Right forelimb (tissue), 1 donor: ENCODE measurements around the gene TJP1.
"Not testable (repeated sequence)": the region's sequence is repeated elsewhere in the genome, so short reads cannot be mapped to it uniquely, and the experiment has no call there.

Source experiments
- DNase-seq: peaks from one replicate; pipeline ENCODE4 v3.0.0-alpha.2; 2018

TJP1 gene

GRCh38 chr15:29698030-29698701 is 124.1 kb downstream of the TJP1 start:
- DNase-seq: no peak

DNA sequence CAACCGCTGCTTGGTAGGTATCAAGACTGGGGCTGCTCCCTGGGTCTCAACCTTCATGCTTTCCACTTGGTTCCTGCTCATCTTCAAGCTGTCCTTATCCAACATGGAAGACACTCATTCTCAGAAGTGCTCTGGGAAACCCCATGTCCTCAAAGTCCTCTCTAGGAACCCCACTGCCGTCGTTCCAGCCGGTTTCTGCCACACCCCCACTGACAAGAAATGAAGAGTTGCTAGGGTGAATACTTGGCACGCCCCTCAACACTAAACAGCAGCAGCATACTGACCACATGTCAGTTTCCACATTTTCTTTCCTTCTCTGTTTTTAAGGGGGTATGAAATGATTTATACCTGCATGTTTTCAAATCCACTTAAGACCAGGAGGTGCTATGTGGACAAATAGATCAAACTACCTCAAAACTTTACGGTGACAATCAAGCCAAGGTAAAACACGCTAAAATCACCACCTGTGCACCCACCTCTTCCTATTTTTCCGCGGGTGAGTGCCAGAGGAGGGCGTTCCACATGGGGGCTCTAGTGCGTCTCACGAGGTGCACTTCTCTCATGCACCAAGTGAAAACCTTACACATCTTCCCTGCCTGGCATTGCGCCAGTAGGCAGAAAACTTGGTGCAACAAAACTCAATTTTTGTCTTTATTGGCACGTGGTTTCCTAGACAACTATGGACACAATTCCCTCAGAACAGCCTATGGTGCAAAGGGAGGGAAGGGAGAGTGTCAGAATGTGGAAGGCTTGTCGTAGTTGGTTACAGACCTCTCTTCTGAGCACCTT is 125.1 kb downstream of the TJP1 start:
- no peak for DNase-seq

GRCh38 chr15:29696506-29696905 is 125.8 kb downstream of the TJP1 start:
- not testable (repeated sequence) for DNase-seq

GRCh38 chr15:29695489-29696167 is 126.6 kb downstream of the TJP1 start:
- DNase-seq: no peak

GRCh38 chr15:29693225-29693624 is 129.0 kb downstream of the TJP1 start:
- DNase-seq: no peak

- no peak for DNase-seq
Observed at GRCh38 chr15:29692527-29692926, 129.7 kb downstream of the TJP1 start.

GRCh38 chr15:29690765-29691475 is 131.3 kb downstream of the TJP1 start:
- DNase-seq: no peak

DNA sequence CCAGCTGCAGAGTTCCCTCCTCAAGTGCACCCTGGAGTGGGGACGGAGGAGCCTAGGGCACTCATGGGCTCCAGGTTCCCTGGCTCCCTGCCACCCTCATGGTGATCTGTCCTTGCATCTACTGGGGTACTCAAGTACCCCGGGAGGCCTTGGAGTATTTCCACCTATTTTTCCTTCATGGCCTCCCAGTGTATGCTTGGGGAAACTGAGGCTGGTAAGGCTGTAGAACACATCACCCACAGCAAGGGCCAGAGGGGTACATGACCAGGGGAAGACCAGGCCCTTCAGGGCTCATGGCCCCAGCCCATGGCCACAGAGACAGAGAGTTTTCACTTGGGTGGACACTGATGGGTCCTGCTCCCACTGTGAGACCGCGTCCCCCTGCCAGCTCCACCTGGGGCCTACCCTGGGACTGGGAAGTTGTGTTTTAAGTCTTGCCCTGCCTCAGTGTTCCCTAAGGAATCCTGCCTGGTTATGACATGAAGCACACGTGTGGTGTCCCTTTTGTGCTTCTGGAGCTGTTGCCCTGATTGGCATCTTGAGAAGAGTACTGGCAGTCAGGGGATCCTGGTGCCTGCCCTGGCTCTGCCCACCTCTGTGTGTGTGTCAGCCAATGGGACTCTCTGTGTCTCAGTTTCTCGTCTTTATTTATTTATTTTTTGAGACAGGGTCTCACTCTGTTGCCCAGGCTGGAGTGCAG is 132.8 kb downstream of the TJP1 start:
- DNase-seq: no peak

DNA sequence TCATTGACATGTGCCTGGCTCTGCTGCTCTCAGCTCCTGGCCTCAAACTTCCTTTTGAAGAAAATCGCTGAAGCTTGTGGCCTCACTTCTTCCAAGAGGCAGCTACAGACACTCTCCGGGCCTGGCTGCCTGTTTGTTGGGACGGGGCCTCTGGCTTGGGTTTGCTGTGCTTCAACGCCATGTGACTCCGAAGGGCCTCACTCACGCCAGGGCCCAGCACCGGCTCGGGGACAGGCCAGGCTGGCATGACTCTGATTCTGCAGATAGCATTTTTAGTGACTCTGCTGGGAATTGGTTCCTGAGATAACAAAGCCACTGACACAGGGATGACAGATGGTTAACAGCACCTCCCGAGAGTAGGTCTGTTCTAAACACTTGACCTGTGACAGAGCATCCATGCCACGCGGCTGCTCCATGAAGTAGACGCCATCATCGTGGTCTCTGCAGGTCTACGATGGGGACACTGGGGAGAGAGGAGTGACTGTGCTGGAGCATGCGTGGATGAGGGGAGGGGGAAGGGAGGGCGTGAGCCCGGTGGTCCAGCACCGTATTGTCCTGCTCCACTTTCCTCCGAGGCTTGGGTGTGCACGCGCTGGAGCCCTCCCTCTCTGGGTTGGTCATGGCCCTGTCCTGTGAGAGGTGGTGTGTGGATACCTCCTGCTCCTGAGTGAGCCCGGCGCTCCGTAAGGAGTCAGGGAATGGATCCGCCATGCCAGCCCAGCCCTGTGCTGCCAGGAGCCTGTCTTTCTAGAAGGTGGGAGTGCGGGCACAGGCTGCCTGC is 133.6 kb downstream of the TJP1 start:
- no peak for DNase-seq

- DNase-seq: no peak
Observed at GRCh38 chr15:29687939-29688505, 134.2 kb downstream of the TJP1 start.

DNA sequence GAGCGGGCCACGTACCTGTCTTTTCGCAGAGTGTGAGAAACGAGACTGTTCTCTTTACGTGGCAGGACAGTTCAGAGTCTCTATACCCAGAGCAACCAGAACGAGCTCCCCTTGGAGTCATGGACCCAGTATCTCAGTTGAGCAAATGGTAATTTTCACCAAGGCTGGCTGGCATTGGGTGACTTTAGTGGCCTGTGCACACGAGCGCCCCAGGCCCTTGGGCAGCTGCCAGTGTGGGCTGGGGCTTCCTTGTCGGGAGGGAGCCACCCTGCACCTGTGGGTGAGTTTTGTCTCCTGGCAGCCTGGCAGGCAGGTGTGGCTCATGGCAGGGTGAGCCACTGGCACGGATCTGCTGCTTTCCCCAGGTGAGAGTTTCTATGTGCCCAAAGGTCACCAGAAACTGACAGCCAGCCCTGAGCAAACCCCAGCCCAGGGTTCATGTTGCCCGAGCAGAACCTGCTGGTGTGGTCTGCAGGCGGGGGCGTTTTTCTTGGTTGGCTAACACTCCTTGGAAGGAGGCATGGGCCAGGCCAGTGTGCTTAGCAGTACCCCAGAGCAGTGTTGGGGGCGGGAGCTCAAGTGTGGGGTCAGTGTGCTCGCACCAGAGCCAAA is 135.0 kb downstream of the TJP1 start:
- DNase-seq: no peak

GRCh38 chr15:29686445-29687203 is 135.6 kb downstream of the TJP1 start:
- DNase-seq: no peak

- no peak for DNase-seq
Observed at GRCh38 chr15:29686079-29686425, 136.2 kb downstream of the TJP1 start.

DNA sequence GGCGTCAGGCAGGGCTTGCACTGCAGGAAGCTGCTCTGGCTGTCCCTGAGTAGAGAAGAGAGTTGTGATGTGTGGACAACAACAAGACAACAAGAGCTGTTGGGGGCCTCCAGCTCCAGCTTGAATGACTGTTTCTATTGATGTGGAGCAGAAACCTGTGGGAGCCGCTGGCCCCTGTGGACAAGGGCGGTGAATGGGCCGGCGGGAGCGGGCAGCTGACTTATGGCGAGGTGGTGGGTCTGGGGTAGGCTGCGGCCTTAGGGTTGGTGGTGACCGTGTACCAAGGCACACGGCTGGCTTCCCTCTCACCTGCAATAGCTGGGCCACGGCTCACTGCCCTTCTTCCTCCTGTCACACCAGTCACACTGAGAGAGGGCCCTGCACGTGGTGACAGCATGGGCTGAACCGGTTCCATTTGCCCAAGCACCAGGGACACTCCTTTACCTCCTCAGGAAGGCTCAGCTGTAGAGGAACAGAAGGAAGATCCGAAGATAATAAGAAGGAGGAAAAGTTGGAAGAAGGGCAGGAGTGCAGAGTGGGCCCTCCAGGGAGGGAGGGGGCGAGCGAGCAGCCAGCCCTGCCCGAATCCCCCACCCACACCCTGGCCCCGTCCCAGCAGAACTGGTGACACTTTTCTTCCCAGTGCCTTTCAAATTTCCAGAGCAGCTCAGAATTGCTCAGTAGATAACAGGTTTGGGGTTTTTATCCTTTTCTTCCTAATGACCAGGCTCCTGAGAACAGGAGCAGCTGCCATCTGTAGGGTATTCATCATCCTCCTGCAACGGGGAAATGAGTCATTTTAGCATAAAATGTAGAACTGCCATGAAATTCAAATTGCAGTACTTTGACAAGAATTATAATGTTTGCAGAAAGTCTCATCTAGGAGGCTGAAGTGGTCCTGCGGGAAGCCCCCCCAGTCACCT is 136.9 kb downstream of the TJP1 start:
- DNase-seq: no peak

GRCh38 chr15:29682781-29683180 is 139.5 kb downstream of the TJP1 start:
- DNase-seq: no peak

DNA sequence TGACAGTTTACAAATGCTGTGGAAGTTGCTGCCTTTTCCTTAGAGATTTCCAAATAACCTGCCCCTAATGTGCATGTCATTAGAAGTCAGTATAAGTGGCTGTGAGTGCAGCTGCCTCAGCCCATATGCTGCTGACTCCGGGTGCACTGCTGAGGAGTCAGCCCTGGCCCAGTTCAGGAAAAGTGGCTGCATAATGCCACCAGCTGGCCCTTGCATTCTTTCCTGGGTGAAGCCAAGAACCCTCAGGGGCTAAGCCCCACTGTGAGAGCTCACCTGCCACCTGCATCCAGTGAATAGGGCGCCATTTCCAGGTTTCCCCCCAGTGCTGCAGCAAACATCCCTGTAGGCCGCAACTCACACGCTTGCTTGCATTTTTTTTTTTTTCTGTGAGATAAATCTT is 139.9 kb downstream of the TJP1 start:
- DNase-seq: no peak

DNA sequence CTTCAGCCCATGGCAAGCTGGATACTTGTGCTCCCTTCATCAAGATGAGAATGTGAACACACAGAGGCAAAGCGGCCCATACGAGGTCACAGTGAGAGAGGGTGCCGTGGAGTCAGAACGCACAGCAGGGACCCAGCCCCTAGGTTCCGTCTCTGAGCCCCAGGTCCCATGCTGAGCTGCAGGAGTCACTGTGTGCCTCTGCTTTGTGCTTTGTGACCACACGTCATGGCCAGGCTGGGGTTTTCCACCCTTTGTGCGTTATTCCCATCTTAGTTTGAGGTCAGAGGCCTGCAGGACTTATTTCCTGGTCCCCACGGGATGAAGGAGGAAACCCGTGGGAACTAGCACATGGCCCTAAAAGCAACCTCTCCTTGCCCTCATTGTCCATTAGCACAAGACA is 140.3 kb downstream of the TJP1 start:
- DNase-seq: no peak

DNA sequence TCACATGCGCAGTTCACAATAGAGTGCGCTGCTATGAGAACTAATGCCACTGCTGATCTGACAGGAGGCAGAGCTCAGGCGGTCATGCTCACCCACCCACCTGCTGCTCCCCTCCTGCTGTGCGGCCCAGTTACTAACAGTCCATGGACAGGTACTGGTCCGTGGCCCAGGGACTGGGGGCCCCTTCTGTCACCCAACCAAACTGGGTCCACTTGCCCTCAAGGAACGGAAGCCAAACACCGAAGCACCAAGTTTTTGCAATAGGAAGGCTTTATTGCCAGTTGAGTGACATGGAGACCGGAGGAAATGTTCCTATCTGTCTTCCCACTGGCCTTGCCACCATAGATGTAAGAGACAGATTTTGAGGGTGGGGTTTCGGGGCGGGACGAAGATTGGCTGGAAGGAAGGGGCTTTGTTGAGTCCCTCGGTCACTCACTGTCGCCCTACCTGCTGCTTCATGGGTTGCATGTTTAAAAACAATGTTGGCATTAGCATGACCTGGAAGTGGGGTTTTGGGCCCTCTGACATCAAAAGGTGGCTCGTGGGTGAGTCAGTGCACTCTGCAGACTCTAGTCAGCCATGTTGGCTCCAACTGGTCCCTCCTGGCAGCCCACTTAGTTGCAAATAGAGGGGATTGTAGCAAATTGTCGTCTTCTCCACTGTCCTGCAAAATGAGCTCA is 141.0 kb downstream of the TJP1 start:
- no peak for DNase-seq
